Fibroblast of lung (primary cell): ENCODE results near the gene MKLN1.

Experiments used
- CTCF ChIP-seq, 2 donors: IDR thresholded peaks in 1 of 2; conservative IDR thresholded peaks in 1 of 2; 1 replicate in 1 of 2; 2 replicates in 1 of 2; pipeline ENCODE4 v1.5.1; 2011 to 2012; ENCODE audit warnings: low read length in 2 of 2, control low read depth in 1 of 2, inconsistent platforms in 1 of 2, low read depth in 1 of 2, mild to moderate bottlenecking in 1 of 2
- EZH2 ChIP-seq: IDR thresholded peaks from 2 replicates; pipeline ENCODE4 v1.5.1; 2012; ENCODE audit warnings: low read length, control low read depth, mild to moderate bottlenecking; ENCODE audit errors: missing control alignments

GRCh38 chr7:131529179-131529578, 201.5 kb downstream of the MKLN1 start:
- no peak for TF ChIP-seq CTCF (conservative IDR thresholded peaks at IDR 0.05 in 1 of 2, IDR thresholded peaks at IDR 0.05 in 1 of 2; ENCODE audit: low read depth in 1 of 2, low read length in 2 of 2)
- no peak for TF ChIP-seq EZH2
